ENCODE data around the gene MGAT4D. TPM values are rescaled to one million over a fixed set of nuclear protein-coding genes. Genes with fewer than 3 reads are reported as not detected.

The MGAT4D gene
- total RNA-seq, 1 experiment from 2014 or later: not detected

- RAD21 ChIA-PET (ENCODE audit: low non-redundant PET in 1 of 2, low total read pairs in 2 of 2, uncharacterized antibody in 2 of 2, unreplicated experiment in 2 of 2): no interaction called here
- Histone ChIP-seq H3K4me2 (ENCODE audit: low read length) (no peak overlapping the region), H3K27me3 (ENCODE audit: insufficient read depth, low read length) (no peaks in the 10 kb centered on the region), H3K4me3 (replicated peaks in 1 of 2; ENCODE audit: low read depth in 1 of 2, low read length in 2 of 2) (no peak overlapping the region), H2AFZ (ENCODE audit: low read depth, low read length, poor library complexity, severe bottlenecking) (no peak overlapping the region), H3K27ac (ENCODE audit: low read depth, low read length) (no peak overlapping the region), H3K9me3 (ENCODE audit: control insufficient read depth in 1 of 2, insufficient read depth in 1 of 2, low read depth in 1 of 2, low read length in 2 of 2) (no peaks in the 10 kb centered on the region), H3K79me2 (ENCODE audit: insufficient read depth, low read length) (no peaks in the 10 kb centered on the region), H4K20me1 (ENCODE audit: insufficient read depth) (no peaks in the 10 kb centered on the region), H3K36me3 (ENCODE audit: control insufficient read depth in 1 of 2, insufficient read depth in 2 of 2, low read length in 2 of 2) (no peaks in the 10 kb centered on the region), H3K9ac (ENCODE audit: low read length) (no peak overlapping the region), H3K4me1 (ENCODE audit: control insufficient read depth in 1 of 2, insufficient read depth in 2 of 2, low read length in 2 of 2) (no peaks in the 10 kb centered on the region), H3K9me2 (ENCODE audit: insufficient read depth) (no peaks in the 10 kb centered on the region)
- TF ChIP-seq JUND (IDR thresholded peaks at IDR 0.05) (no peak), POLR2A (IDR thresholded peaks at IDR 0.05; ENCODE audit: borderline replicate concordance, extremely low read depth, insufficient read depth, insufficient read length) (no peak), CBX3 (IDR thresholded peaks at IDR 0.05; ENCODE audit: low read depth) (no peak), EZH2phosphoT487 (IDR thresholded peaks at IDR 0.05; ENCODE audit: borderline replicate concordance) (no peak), EGR1 (IDR thresholded peaks at IDR 0.05; ENCODE audit: low read depth) (no peak), MAX (IDR thresholded peaks at IDR 0.05) (no peak), CTCF (IDR thresholded peaks at IDR 0.05 in 2 of 3, conservative IDR thresholded peaks at IDR 0.05 in 1 of 3; ENCODE audit: borderline replicate concordance in 1 of 3, insufficient read depth in 1 of 3, low read depth in 2 of 3, low read length in 2 of 3) (no peak), ZFX (IDR thresholded peaks at IDR 0.05) (no peak), ELF1 (IDR thresholded peaks at IDR 0.05; ENCODE audit: borderline replicate concordance, low read depth) (no peak), TCF7L2 (IDR thresholded peaks at IDR 0.05; ENCODE audit: borderline replicate concordance, extremely low read depth, insufficient read depth, insufficient read length) (no peak), SRF (IDR thresholded peaks at IDR 0.05; ENCODE audit: low read depth) (no peak), EZH2 (IDR thresholded peaks at IDR 0.05) (no peak), ZNF274 (IDR thresholded peaks at IDR 0.05; ENCODE audit: low read depth, low read length) (no peak), POLR2AphosphoS5 (IDR thresholded peaks at IDR 0.05; ENCODE audit: low read depth, low read length) (no peak), ATF3 (IDR thresholded peaks at IDR 0.05) (no peak), RAD21 (IDR thresholded peaks at IDR 0.05; ENCODE audit: low read depth) (no peak), SIN3A (IDR thresholded peaks at IDR 0.05; ENCODE audit: low read depth) (no peak), SP1 (IDR thresholded peaks at IDR 0.05; ENCODE audit: low read depth) (no peak), FOSL1 (IDR thresholded peaks at IDR 0.05; ENCODE audit: low read depth) (no peak)
- POLR2A ChIA-PET: no interaction called here
- BruUV-seq (replicated peaks): no TSS peak
- CTCF ChIA-PET: no interaction called here
- DNase-seq (ENCODE audit: low read depth, low spot score): no peak
- intact Hi-C loops (cut with micrococcal nuclease): no loop called here
- no peak for ATAC-seq
Measured at GRCh38 chr4:140504261-140504660, 6.2 kb upstream of the MGAT4D start.

Measured in HCT116 (cell line).